ENCODE measurements around the gene C1QL4.

C1QL4 gene

DNA sequence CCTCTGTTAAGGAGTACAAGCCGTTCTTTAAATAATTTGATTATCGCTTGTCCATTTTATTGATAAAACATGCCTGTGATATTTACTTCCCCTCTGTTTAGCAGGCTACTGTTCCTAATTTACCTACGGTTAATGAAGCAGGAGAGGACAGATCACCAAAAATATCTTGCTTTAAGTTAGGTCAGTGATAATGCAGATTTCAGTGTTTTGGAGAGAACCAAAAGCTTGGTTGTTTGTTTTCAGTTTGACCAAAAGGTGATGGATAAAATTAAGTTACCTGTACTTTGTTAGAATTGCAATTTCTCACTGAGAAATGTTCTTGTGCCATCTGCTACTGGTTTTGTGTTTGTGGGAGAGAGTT lies 31.2 kb upstream of the C1QL4 start:
- no peak overlapping the region for H3K27ac Mint-ChIP-seq
- DNase-seq = no peak
- no peaks in the 10 kb centered on the region for H3K9me3 Mint-ChIP-seq
- peaks cover 34% of the 10 kb centered on the region for H3K4me1 Mint-ChIP-seq
- H3K27me3 Mint-ChIP-seq (ENCODE audit: low read depth, poor library complexity) = peaks cover 7% of the 10 kb centered on the region
- H3K36me3 Mint-ChIP-seq (ENCODE audit: low read depth) = peaks cover 18% of the 10 kb centered on the region
- peak overlapping the region; percentile 98 for H3K4me3 Mint-ChIP-seq
- TF ChIP-seq, protein P1, sequence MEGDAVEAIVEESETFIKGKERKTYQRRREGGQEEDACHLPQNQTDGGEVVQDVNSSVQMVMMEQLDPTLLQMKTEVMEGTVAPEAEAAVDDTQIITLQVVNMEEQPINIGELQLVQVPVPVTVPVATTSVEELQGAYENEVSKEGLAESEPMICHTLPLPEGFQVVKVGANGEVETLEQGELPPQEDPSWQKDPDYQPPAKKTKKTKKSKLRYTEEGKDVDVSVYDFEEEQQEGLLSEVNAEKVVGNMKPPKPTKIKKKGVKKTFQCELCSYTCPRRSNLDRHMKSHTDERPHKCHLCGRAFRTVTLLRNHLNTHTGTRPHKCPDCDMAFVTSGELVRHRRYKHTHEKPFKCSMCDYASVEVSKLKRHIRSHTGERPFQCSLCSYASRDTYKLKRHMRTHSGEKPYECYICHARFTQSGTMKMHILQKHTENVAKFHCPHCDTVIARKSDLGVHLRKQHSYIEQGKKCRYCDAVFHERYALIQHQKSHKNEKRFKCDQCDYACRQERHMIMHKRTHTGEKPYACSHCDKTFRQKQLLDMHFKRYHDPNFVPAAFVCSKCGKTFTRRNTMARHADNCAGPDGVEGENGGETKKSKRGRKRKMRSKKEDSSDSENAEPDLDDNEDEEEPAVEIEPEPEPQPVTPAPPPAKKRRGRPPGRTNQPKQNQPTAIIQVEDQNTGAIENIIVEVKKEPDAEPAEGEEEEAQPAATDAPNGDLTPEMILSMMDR (IDR thresholded peaks at IDR 0.05) = no peak

DNA sequence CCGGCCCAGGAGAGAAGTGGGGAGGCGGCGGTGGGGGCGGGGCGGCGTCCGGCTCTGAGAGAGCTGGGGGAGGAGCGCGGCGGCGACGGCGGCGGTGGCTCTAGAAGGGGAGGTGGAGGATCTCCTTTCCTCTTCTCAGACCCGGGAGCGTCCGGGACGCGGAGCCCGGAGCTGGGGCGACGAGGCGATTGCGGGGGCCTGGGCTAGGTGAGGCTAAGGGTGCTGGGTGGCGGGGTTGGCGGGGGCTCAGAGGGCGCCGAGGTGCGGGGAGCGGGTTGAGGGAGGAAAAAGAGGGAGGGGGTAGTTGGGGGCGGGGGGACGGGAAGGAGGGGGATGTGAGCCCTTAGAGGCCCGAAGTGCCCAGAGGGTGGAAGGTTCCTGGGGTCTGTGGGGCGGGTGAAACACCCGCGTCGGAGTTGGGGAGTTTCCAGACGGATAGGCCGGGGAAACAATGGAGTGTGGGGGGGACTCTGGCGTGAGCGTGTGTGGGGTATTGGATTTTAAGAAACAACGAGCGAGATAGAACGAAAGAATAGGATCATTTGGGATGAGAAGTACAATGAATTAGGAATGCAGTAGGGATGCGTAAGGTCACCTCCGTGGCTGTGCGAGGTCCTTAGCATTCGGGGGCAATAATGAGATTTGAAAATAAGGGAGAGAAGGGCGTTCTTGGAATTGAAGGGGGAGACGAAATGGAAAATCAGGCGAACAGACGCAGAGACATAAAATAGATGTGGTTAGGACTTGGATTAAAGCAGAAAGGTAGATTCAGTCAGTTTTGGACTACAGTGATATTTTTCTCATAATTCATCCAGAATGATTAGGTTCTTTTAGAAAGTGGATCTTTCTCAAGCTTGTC lies 30.6 kb upstream of the C1QL4 start, which contains the start of gene SPATS2:
TSS of gene SPATS2 (plus strand) at position 82 of the 859 bp plus-strand sequence. CDS start 93,551 bp downstream, outside the sequence.
- H3K4me1 Mint-ChIP-seq = peaks cover 34% of the 10 kb centered on the region

DNA sequence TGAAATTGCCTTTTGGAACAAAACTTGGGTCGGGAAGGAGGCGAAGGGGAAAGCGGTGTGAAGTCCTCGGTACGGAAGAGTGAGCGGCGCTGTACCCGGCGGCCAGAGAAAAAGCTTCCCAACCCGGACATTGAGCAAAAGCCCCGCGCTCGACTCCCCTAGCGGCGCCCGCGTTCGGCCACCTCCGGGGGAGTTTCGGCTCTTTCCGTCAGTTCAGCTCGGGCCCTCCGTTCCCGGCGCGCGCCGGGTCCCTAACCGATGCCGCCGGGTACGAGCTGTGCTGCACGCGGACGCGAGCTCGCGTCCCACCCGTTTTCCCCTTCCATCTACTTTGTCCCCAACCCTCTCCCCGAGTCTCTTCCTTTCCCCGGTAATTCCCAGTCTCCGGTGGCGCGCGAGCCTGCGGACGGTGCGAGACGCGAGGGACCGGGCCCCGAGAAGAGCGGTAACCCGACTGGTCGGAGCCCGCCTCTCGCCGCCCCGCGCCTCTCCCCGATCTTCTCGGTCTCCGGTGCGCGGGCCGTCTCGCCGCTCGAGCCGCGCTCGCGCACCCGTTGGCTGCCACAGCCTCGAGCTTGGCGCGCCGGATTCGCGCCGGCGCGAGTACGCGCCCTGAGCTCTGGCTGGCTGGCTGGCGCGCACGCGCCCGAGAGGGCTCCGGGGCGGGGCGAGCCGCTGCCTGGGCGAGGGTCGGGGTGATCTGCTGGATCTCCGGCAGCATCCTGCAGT lies 29.8 kb upstream of the C1QL4 start:
- Mint-ChIP-seq H3K36me3 (ENCODE audit: low read depth) (peaks cover 13% of the 10 kb centered on the region), H3K27me3 (ENCODE audit: low read depth, poor library complexity) (peaks cover 18% of the 10 kb centered on the region), H3K9me3 (no peaks in the 10 kb centered on the region), H3K4me3 (peak overlapping the region; percentile 98), H3K4me1 (peaks cover 34% of the 10 kb centered on the region), H3K27ac (peak overlapping the region; percentile 96)
- TF ChIP-seq, protein P1 (IDR thresholded peaks at IDR 0.05) = no peak
- DNase-seq = peak; percentile 95

More for the DNA sequence above, 30.6 kb upstream of the C1QL4 start, which contains the start of gene SPATS2:
- peak within 1 kb of the TSS; percentile 99 for H3K27ac Mint-ChIP-seq
- no peaks in the 10 kb centered on the region for H3K9me3 Mint-ChIP-seq
- H3K4me3 Mint-ChIP-seq = peak within 1 kb of the TSS; percentile 98
- TF ChIP-seq, protein P1 (IDR thresholded peaks at IDR 0.05) = no peak
- H3K36me3 Mint-ChIP-seq (ENCODE audit: low read depth) = peaks cover 15% of the 10 kb centered on the region
- peak; percentile 100 for DNase-seq
- H3K27me3 Mint-ChIP-seq (ENCODE audit: low read depth, poor library complexity) = peaks cover 11% of the 10 kb centered on the region

DNA sequence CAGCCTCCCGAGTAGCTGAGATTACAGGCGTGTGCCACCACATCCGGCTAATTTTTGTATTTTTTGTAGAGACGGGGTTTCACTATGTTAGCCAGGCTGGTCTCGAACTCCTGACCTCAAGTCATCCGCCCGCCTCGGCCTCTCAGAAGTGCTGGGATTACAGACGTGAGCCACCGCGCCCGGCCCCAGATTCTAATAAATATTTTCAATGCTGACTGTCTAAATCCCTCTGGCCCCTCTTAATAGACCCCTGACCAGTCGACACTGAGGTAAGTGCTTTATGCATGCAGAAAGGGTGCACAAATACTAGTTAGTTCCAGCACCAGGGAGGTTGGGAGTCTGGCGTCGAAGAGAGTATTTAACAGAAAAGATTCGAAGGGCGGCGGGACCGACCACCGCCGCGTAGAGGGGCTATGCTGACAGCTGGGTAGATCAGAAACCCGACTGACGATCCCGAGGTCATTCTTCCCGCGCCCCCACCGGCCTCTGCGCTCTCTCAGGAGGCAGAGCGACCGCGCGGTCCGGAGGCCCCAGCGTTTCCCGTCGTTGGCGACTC lies 29.2 kb upstream of the C1QL4 start:
- H3K4me3 Mint-ChIP-seq = peak overlapping the region; percentile 98
- peaks cover 8% of the 10 kb centered on the region for H3K36me3 Mint-ChIP-seq (ENCODE audit: low read depth)
- TF ChIP-seq, protein P1 (IDR thresholded peaks at IDR 0.05) = no peak
- peaks cover 18% of the 10 kb centered on the region for H3K27me3 Mint-ChIP-seq (ENCODE audit: low read depth, poor library complexity)
- no peaks in the 10 kb centered on the region for H3K9me3 Mint-ChIP-seq
- peaks cover 28% of the 10 kb centered on the region for H3K4me1 Mint-ChIP-seq
- no peak for DNase-seq
- H3K27ac Mint-ChIP-seq = peak overlapping the region; percentile 96

DNA sequence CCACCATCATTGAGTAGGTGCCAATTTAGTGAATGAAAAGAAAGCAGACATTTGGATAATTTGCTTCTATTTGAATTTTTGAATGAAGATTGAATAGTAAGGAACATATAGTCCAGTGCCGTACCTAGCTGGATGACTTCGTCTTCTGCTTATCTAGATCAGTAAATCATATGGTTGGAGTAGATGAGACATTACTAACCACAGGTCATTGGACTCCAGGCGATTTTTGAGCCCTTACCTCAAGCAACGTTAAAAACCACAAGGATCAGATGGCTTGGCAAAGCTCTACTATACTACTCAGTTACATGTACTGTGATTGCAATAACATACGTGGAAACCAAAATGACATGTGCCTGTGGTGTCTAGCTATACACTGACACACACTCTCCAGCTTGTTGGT lies 28.6 kb upstream of the C1QL4 start:
- TF ChIP-seq, protein P1 (IDR thresholded peaks at IDR 0.05) = no peak
- peaks cover 27% of the 10 kb centered on the region for H3K4me1 Mint-ChIP-seq
- peak overlapping the region; percentile 98 for H3K4me3 Mint-ChIP-seq
- peaks cover 22% of the 10 kb centered on the region for H3K27me3 Mint-ChIP-seq (ENCODE audit: low read depth, poor library complexity)
- DNase-seq = no peak
- H3K36me3 Mint-ChIP-seq (ENCODE audit: low read depth) = peaks cover 2% of the 10 kb centered on the region
- no peaks in the 10 kb centered on the region for H3K9me3 Mint-ChIP-seq
- H3K27ac Mint-ChIP-seq = no peak overlapping the region
